ENCODE data around the gene CCDC187.

CCDC187 gene

DNA sequence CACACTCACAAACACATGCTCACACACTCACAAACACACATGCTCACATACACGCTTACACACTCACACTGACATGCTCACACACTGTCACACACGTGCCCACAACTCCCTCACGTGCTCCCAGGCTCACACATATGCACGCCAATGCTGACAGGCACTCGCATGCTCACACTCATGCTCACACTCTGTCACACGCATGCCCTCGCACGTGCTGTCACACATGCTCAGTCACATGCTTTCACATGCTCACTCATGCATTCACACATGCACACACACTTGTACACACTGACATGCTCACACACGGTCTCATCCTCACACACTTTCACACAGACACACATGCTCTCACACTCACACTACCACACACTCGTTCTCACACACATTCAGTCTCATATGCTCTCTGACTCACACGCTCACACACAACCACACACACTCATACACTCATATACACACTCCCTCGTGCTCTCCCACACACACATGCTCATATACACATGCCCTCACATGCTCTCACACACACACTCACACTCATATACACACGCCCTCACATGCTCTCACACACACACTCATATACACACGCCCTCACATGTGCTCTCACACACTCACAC lies 10.3 kb downstream of the CCDC187 start:
- no peak for DNase-seq
- in situ Hi-C loops (cut with HindIII; ENCODE audit: low pct_ligation_motif_present, low pct_unique_long_range_greater_than_20kb, low sequenced_read_pairs): no loop called here

DNA sequence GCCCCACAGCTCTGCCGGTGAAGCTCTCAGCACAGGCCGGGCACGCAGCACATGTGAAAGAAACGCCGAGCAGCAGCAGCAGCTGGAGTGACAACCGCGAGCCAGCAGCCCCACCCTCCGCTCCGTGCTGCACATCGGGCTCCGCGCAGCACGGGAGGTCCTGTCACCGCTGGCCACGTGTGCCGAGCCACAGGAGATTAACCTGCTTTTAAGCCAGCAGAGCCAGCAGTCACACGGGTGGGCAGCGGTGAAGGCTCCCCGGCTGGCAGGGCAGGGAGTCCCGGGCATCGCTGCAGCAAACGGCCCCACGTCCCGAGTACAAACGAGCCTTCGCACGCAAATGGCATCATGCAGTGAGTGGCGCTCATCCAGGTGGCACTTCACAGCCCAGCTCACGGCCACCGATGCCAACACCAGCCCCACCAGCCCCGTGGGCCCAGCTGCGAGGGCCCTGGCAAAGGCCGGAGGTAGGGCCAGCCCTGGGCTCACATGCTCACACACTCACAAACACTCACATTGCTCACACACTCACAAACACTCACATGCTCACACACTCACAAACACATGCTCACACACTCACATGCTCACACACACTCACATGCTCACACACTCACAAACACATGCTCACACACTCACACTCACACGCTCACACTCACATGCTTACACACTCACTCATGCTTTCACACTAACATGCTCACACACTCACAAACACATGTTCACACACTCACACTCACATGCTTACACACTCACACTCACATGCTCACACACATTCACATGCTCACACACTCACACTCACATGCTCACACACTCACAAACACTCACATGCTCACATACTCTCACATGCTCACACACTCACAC lies 11.1 kb downstream of the CCDC187 start:
- no peak for DNase-seq
- in situ Hi-C loops (cut with HindIII; ENCODE audit: low pct_ligation_motif_present, low pct_unique_long_range_greater_than_20kb, low sequenced_read_pairs): no loop called here

GRCh38 chr9:136292026-136292538 lies 11.8 kb downstream of the CCDC187 start:
- DNase-seq: no peak
- in situ Hi-C loops (cut with HindIII; ENCODE audit: low pct_ligation_motif_present, low pct_unique_long_range_greater_than_20kb, low sequenced_read_pairs): no loop called here

DNA sequence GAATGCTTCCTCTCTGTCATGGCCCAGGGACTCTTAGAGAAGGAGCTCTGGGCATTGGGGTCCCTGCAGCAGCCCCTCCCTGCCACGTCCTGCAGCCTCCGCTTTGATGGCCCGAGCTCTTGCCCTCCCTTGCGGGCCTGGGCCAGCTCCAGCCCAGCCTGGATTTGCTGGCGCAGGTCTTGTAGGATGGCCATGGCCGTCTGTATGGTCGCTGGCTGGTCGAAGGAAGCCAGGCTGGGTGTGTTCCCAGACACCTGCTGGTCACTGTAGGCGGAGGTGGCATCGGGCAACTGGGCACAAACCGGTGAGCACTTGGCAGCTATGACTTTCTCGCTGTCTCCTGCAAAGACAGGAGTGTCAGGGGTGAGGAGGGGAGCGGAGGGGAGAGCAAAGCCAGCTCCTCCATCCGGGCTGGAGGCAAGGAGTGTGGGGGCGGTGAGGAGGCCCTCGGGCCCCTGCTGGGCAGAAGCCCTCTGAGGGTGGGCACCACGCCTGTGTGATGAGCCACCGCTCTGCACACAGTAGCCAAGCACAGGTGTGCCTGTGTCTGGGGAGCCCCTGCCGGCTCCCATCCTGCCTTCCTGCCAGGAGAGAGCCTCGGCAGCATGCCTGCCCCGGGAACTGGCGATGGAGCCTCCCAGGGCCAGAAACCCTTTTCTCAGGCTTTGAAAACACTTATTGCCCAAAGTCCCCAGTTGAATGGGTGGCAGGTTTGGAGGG lies 12.4 kb downstream of the CCDC187 start:
- DNase-seq: no peak
- in situ Hi-C loops (cut with HindIII; ENCODE audit: low pct_ligation_motif_present, low pct_unique_long_range_greater_than_20kb, low sequenced_read_pairs): no loop called here

- no peak for DNase-seq
- in situ Hi-C loops (cut with HindIII; ENCODE audit: low pct_ligation_motif_present, low pct_unique_long_range_greater_than_20kb, low sequenced_read_pairs): no loop called here
These were observed 13.3 kb downstream of the CCDC187 start for GRCh38 chr9:136290508-136291000.

DNA sequence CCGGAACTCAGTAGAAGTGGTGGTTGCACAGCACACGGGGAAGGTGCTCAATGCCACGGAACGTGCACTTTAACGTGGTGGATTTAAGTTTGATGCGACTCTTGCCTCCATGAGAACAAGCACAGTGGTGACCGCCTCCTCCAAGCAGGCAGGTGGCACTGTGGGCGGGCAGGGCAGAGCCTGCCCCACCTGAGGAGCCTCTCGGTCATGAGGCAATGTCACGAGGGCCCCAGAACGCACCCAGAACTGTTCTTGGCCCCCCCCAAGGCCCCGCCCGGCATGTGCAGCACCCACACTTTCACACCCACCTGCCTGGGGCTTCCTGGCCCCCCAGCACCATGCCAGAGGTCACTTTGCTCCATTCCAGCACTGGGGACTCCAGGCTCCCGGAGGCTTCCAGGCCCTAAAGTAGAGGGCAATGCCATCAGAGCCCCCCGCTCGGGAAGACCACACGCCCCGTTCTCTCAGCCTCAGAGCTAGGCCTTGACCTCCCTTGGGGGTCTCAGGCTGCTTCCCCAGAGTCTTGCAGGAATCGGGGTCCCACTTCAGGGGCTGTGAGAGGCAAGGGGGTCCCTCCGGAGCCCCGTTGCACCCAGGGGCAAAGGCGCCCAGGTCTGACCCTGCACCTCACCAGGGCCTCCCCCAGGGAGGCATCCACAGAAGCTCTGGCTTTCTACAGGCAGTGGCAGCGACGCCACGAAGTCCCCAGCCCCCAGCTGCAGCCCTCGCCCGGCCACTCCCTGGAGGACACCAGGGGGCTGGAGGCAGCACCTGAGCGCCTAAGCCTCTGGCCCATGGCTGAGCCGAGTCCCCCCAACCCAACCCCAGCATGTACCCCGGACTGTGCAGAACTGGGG lies 14.0 kb downstream of the CCDC187 start:
- in situ Hi-C loops (cut with HindIII; ENCODE audit: low pct_ligation_motif_present, low pct_unique_long_range_greater_than_20kb, low sequenced_read_pairs): no loop called here

DNA sequence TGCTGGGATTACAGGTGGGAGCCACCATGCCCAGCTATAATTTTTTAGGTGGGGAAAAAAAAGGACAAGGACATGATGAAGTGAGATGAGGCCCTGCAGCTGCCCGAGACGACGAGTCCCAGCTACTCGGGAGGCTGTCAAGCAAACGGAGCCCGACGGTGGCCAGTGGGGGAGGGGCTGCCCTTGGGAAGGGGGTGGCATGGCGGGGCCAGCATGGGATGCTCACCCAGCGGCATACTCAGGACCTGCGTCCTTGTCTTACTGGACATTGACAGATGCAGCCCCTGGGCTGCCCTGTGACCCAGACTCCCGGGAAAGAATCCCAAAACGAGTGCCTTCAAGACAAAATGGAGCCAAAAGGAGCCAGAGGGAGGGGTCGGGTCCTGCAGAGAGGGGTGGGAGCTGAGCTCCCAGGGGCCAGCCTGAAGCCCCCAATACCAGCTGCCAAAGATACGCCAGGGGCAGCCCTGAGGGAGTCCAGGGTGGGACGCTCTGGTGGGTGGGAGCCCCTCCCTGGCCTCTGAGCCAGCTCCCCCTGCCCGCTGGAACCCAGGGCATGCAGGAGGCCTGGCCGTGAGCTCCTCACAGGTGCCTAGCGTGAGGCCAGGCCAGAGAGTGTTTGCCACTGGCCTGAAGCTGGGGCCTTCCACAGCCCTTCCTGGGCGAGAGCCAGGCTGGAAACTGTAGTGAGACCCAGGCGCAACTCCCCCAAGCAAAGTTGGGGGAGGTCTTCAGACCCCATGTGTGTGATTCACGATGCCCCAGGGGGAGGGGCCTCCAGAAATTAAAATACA lies 15.7 kb downstream of the CCDC187 start:
- DNase-seq: no peak
- in situ Hi-C loops (cut with HindIII; ENCODE audit: low pct_ligation_motif_present, low pct_unique_long_range_greater_than_20kb, low sequenced_read_pairs): no loop called here

More for the DNA sequence above, 14.0 kb downstream of the CCDC187 start:
- DNase-seq: no peak

DNA sequence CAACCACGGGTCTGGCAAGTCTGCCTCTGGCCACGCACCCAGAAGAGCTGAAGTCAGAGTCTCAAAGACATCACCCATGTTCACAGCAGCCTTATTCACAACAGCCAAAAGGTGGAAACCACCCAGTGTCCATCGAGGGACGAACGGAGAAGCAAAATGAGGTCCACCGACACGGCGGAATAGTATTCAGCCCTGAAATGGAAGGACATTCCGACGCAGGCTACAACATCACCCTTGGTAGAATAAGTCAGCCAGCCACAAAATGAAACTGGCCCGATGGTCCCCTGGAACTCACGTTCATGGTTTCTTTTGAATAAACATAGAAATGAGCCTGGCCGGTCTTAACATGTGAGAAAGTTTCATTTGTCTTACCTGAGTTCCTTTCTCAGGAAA lies 16.9 kb downstream of the CCDC187 start:
- no peak for DNase-seq
- in situ Hi-C loops (cut with HindIII; ENCODE audit: low pct_ligation_motif_present, low pct_unique_long_range_greater_than_20kb, low sequenced_read_pairs): no loop called here

GRCh38 chr9:136286359-136286986 lies 17.4 kb downstream of the CCDC187 start:
- DNase-seq: no peak
- in situ Hi-C loops (cut with HindIII; ENCODE audit: low pct_ligation_motif_present, low pct_unique_long_range_greater_than_20kb, low sequenced_read_pairs): no loop called here

- no peak for DNase-seq
- in situ Hi-C loops (cut with HindIII; ENCODE audit: low pct_ligation_motif_present, low pct_unique_long_range_greater_than_20kb, low sequenced_read_pairs): no loop called here
These were observed 18.2 kb downstream of the CCDC187 start for GRCh38 chr9:136285501-136286358.

DNA sequence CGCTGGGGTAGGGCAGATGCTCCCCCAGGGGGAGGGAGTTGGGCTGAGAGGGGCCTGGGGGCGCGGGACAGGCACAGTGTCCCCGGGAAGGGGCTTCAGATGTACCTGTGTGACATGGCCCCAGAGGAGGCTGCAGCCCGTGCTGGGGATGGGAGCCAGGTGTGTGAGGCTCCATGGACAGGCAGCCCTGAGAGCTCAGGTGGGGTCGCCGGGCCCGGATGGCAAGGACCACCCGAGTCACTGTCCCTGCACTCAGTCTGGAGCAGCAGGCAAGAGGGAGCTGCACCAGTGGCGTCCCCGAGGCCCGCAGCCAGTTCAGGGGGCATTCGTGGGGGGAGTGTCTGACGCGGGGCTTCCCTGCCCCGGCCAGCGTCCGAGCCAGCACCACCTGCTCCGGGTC lies 18.9 kb downstream of the CCDC187 start:
- in situ Hi-C loops (cut with HindIII; ENCODE audit: low pct_ligation_motif_present, low pct_unique_long_range_greater_than_20kb, low sequenced_read_pairs): no loop called here
- DNase-seq: no peak

GRCh38 chr9:136284311-136284710 lies 19.6 kb downstream of the CCDC187 start:
- no peak for DNase-seq
- in situ Hi-C loops (cut with HindIII; ENCODE audit: low pct_ligation_motif_present, low pct_unique_long_range_greater_than_20kb, low sequenced_read_pairs): no loop called here

GRCh38 chr9:136283291-136284235 lies 20.3 kb downstream of the CCDC187 start:
- in situ Hi-C loops (cut with HindIII; ENCODE audit: low pct_ligation_motif_present, low pct_unique_long_range_greater_than_20kb, low sequenced_read_pairs): no loop called here

GRCh38 chr9:136282272-136282861 lies 21.5 kb downstream of the CCDC187 start:
- in situ Hi-C loops (cut with HindIII; ENCODE audit: low pct_ligation_motif_present, low pct_unique_long_range_greater_than_20kb, low sequenced_read_pairs): no loop called here
- no peak for DNase-seq

More at GRCh38 chr9:136283291-136284235, 20.3 kb downstream of the CCDC187 start:
- DNase-seq: peak; percentile 60
